ENCODE measurements around the gene EGFR.

EGFR gene

GRCh38 chr7:55101359-55101758 lies 82.5 kb downstream of the EGFR start:
- DNase-seq (ENCODE audit: low read depth), result no peak

GRCh38 chr7:55104123-55104522 lies 85.3 kb downstream of the EGFR start:
- DNase-seq (ENCODE audit: low read depth), result no peak

GRCh38 chr7:55104712-55105433 lies 86.1 kb downstream of the EGFR start:
- no peak for DNase-seq (ENCODE audit: low read depth)

GRCh38 chr7:55105952-55106351 lies 87.1 kb downstream of the EGFR start:
- DNase-seq (ENCODE audit: low read depth), result no peak

- no peak for DNase-seq (ENCODE audit: low read depth)
Observed at GRCh38 chr7:55107946-55108345, 89.1 kb downstream of the EGFR start.

- DNase-seq (ENCODE audit: low read depth), result no peak
Observed at GRCh38 chr7:55108401-55108800, 89.6 kb downstream of the EGFR start.

GRCh38 chr7:55108818-55109217 lies 90.0 kb downstream of the EGFR start:
- no peak for DNase-seq (ENCODE audit: low read depth)

- no peak for DNase-seq (ENCODE audit: low read depth)
Observed at GRCh38 chr7:55109404-55110167, 90.8 kb downstream of the EGFR start.

GRCh38 chr7:55110282-55110992 lies 91.6 kb downstream of the EGFR start:
- no peak for DNase-seq (ENCODE audit: low read depth)

- no peak for DNase-seq (ENCODE audit: low read depth)
Observed at GRCh38 chr7:55110993-55111361, 92.2 kb downstream of the EGFR start.

- DNase-seq (ENCODE audit: low read depth), result no peak
Observed at GRCh38 chr7:55112056-55112455, 93.2 kb downstream of the EGFR start.

- DNase-seq (ENCODE audit: low read depth), result no peak
Observed at GRCh38 chr7:55113760-55114540, 95.1 kb downstream of the EGFR start.

GRCh38 chr7:55117286-55117685 lies 98.5 kb downstream of the EGFR start:
- no peak for DNase-seq (ENCODE audit: low read depth)

GRCh38 chr7:55118426-55118825 lies 99.6 kb downstream of the EGFR start:
- no peak for DNase-seq (ENCODE audit: low read depth)

- DNase-seq (ENCODE audit: low read depth), result no peak
Observed at GRCh38 chr7:55119571-55119970, 100.8 kb downstream of the EGFR start.

- no peak for DNase-seq (ENCODE audit: low read depth)
Observed at GRCh38 chr7:55120074-55120473, 101.3 kb downstream of the EGFR start.

- no peak for DNase-seq (ENCODE audit: low read depth)
Observed at GRCh38 chr7:55120501-55121198, 101.8 kb downstream of the EGFR start.

GRCh38 chr7:55121249-55121648 lies 102.4 kb downstream of the EGFR start:
- no peak for DNase-seq (ENCODE audit: low read depth)

- DNase-seq (ENCODE audit: low read depth), result no peak
Observed at GRCh38 chr7:55122263-55122662, 103.4 kb downstream of the EGFR start.

- DNase-seq (ENCODE audit: low read depth), result no peak
Observed at GRCh38 chr7:55124989-55125875, 106.4 kb downstream of the EGFR start.

- DNase-seq (ENCODE audit: low read depth), result no peak
Observed at GRCh38 chr7:55127135-55127551, 108.3 kb downstream of the EGFR start.

Data from stimulated activated CD8-positive, alpha-beta memory T cell treated with anti-CD3 and anti-CD28 coated beads, Interleukin-15, amount 100 ng/mL, for 24 hours (primary cell).